MM.1S (cell line): ENCODE results near the gene ACCS.

Source experiments
- DNase-seq: peaks from one replicate; pipeline ENCODE4 v3.0.0-alpha.2; 2015
- H2AFZ ChIP-seq: fragments of 300-600 bp; sonication (generic); 2 replicates; pipeline ENCODE4 v1.6.0; 2016; ENCODE audit warnings: antibody characterized with exemption, low read length
- H3F3A ChIP-seq: fragments of 300-600 bp; sonication (generic); 2 replicates; pipeline ENCODE4 v1.6.1; 2016; ENCODE audit warnings: mild to moderate bottlenecking, antibody characterized with exemption, low read length, moderate library complexity, mixed read lengths; ENCODE audit not compliant: insufficient read depth
- H3K27ac ChIP-seq: fragments of 300-600 bp; sonication (generic); 2 replicates; pipeline ENCODE4 v1.5.1; 2016; ENCODE audit warnings: mild to moderate bottlenecking, low read length
- H3K27me3 ChIP-seq: fragments of 300-600 bp; sonication (generic); replicated peaks from 2 replicates; pipeline ENCODE4 v1.6.0; 2016; ENCODE audit warnings: low read length; ENCODE audit not compliant: insufficient read depth
- H3K36me3 ChIP-seq: fragments of 300-600 bp; sonication (generic); replicated peaks from 2 replicates; pipeline ENCODE4 v1.6.1; 2016; ENCODE audit warnings: mild to moderate bottlenecking, low read length, mixed read lengths; ENCODE audit not compliant: insufficient read depth
- H3K4me1 ChIP-seq: fragments of 300-600 bp; sonication (generic); 2 replicates; pipeline ENCODE4 v1.6.1; 2016; ENCODE audit warnings: low read length, mixed read lengths
- H3K4me2 ChIP-seq: fragments of 300-600 bp; sonication (generic); 2 replicates; pipeline ENCODE4 v1.6.0; 2016; ENCODE audit warnings: low read depth, low read length
- H3K4me3 ChIP-seq: fragments of 300-600 bp; sonication (generic); 2 replicates; pipeline ENCODE4 v1.5.1; 2016; ENCODE audit warnings: low read length, mixed read lengths
- H3K79me2 ChIP-seq: fragments of 300-600 bp; sonication (generic); 2 replicates; pipeline ENCODE4 v1.6.1; 2016; ENCODE audit warnings: mixed run types, low read length, mixed read lengths
- H3K9ac ChIP-seq: fragments of 300-600 bp; sonication (generic); 2 replicates; pipeline ENCODE4 v1.6.1; 2016; ENCODE audit warnings: low read length, mixed read lengths
- H3K9me2 ChIP-seq: fragments of 300-600 bp; sonication (generic); replicated peaks from 2 replicates; pipeline ENCODE4 v1.6.1; 2016; ENCODE audit warnings: mild to moderate bottlenecking, low read length, mixed read lengths; ENCODE audit not compliant: insufficient read depth
- H3K9me3 ChIP-seq: fragments of 300-600 bp; sonication (generic); replicated peaks from 2 replicates; pipeline ENCODE4 v1.6.1; 2016; ENCODE audit warnings: mild to moderate bottlenecking, low read length, mixed read lengths; ENCODE audit not compliant: insufficient read depth
- H4K20me1 ChIP-seq: fragments of 300-600 bp; sonication (generic); 2 replicates; pipeline ENCODE4 v1.6.1; 2016; ENCODE audit warnings: mild to moderate bottlenecking, low read length, moderate library complexity, mixed read lengths; ENCODE audit not compliant: insufficient read depth
- CTCF ChIP-seq: fragments of 300-600 bp; sonication (generic); IDR thresholded peaks from 2 replicates; pipeline ENCODE4 v1.5.1; 2016; ENCODE audit warnings: antibody characterized with exemption, low read length, mixed read lengths
- EZH2 ChIP-seq: fragments of 300-600 bp; sonication (generic); optimal IDR thresholded peaks from 2 replicates; pipeline ENCODE3; 2017; ENCODE audit warnings: low read depth, mild to moderate bottlenecking, antibody characterized with exemption, low read length, mixed read lengths
- EZH2phosphoT487 ChIP-seq: fragments of 300-600 bp; sonication (generic); IDR thresholded peaks from 2 replicates; pipeline ENCODE4 v1.6.1; 2018; ENCODE audit warnings: antibody characterized with exemption, low read length

Gene ACCS

GRCh38 chr11:44018127-44018521 is 47.9 kb upstream of the ACCS start:
- TF ChIP-seq CTCF (no peak), EZH2 (no peak), EZH2phosphoT487 (no peak)
- H3K9ac ChIP-seq: no peak overlapping the region
- H3K4me1 ChIP-seq: no peaks in the 10 kb centered on the region
- H2AFZ ChIP-seq: no peak overlapping the region
- no peaks in the 10 kb centered on the region for H3K9me3 ChIP-seq
- no peaks in the 10 kb centered on the region for H3K9me2 ChIP-seq
- no peaks in the 10 kb centered on the region for H3K36me3 ChIP-seq
- H3F3A ChIP-seq: no peaks in the 10 kb centered on the region
- H3K27ac ChIP-seq: no peak overlapping the region
- DNase-seq: no peak
- H3K4me3 ChIP-seq: no peak overlapping the region
- no peak overlapping the region for H3K4me2 ChIP-seq
- H4K20me1 ChIP-seq: no peaks in the 10 kb centered on the region
- H3K79me2 ChIP-seq: no peaks in the 10 kb centered on the region
- no peaks in the 10 kb centered on the region for H3K27me3 ChIP-seq

GRCh38 chr11:44018829-44019228 is 47.2 kb upstream of the ACCS start:
- no peak for TF ChIP-seq EZH2
- TF ChIP-seq EZH2phosphoT487: no peak
- TF ChIP-seq CTCF: no peak
- Histone ChIP-seq H3K9ac (no peak overlapping the region), H4K20me1 (no peaks in the 10 kb centered on the region), H3K9me3 (no peaks in the 10 kb centered on the region), H3K4me3 (no peak overlapping the region), H2AFZ (no peak overlapping the region), H3F3A (no peaks in the 10 kb centered on the region), H3K36me3 (no peaks in the 10 kb centered on the region), H3K79me2 (no peaks in the 10 kb centered on the region), H3K27me3 (no peaks in the 10 kb centered on the region), H3K4me2 (no peak overlapping the region), H3K9me2 (no peaks in the 10 kb centered on the region), H3K4me1 (no peaks in the 10 kb centered on the region), H3K27ac (no peak overlapping the region)
- no peak for DNase-seq

DNA sequence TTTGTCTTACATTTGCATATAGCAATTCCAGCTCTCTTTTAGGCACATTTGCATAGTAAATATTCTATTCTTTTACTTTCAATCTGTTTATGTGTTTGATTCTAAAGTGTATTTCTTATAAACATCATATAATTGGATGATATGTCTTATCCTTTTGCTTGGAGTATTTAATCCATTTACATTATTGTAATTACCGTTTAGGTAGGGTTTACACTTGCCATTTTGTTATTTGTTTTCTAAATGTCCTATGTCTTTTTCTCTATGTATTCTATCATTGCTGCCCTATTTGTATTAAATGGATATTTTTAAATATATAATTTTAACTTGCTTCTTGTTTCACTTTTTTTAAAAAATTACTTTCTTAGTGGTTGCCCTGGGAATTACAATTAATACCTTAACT is 41.1 kb upstream of the ACCS start:
- no peaks in the 10 kb centered on the region for H3K9me3 ChIP-seq
- no peak overlapping the region for H3K4me3 ChIP-seq
- no peak overlapping the region for H3K27ac ChIP-seq
- no peak overlapping the region for H3K9ac ChIP-seq
- H3K79me2 ChIP-seq: no peaks in the 10 kb centered on the region
- H3K4me2 ChIP-seq: no peak overlapping the region
- no peaks in the 10 kb centered on the region for H4K20me1 ChIP-seq
- H2AFZ ChIP-seq: no peak overlapping the region
- no peaks in the 10 kb centered on the region for H3K4me1 ChIP-seq
- no peaks in the 10 kb centered on the region for H3K27me3 ChIP-seq
- no peaks in the 10 kb centered on the region for H3K9me2 ChIP-seq
- no peak for TF ChIP-seq EZH2
- TF ChIP-seq EZH2phosphoT487: no peak
- no peak for TF ChIP-seq CTCF
- no peaks in the 10 kb centered on the region for H3K36me3 ChIP-seq
- DNase-seq: no peak
- H3F3A ChIP-seq: no peaks in the 10 kb centered on the region

DNA sequence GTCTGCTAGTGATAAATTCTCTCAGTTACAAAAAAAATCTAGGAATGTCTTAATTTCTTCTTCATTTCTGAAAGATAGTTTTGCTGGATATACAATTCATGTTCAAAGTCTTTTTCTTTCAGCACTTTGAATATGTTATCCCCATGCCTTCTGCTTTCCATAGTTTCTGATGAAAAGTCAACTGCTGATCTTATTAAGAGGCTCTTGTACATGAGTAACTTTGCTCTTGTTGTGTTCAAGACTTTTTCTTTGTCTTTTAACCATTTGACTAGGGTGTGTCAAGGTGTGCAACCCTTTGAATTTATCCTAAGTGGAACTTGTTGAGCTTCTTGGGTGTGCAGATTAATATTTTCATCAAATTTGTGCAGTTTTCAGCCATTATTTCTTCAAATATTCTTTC is 40.3 kb upstream of the ACCS start:
- Histone ChIP-seq H3F3A (no peaks in the 10 kb centered on the region), H3K27ac (no peak overlapping the region), H2AFZ (no peak overlapping the region), H3K4me3 (no peak overlapping the region), H3K9me2 (no peaks in the 10 kb centered on the region), H3K4me1 (no peaks in the 10 kb centered on the region), H3K27me3 (no peaks in the 10 kb centered on the region), H3K79me2 (no peaks in the 10 kb centered on the region), H3K9ac (no peak overlapping the region), H3K9me3 (no peaks in the 10 kb centered on the region), H3K36me3 (no peaks in the 10 kb centered on the region), H3K4me2 (no peak overlapping the region), H4K20me1 (no peaks in the 10 kb centered on the region)
- DNase-seq: no peak
- TF ChIP-seq CTCF (no peak), EZH2phosphoT487 (no peak), EZH2 (no peak)
